GM19043 (cell line): Measurements from ENCODE around the gene PLAC8L1.
"Not testable (repeated sequence)": the region's sequence is repeated elsewhere in the genome, so short reads cannot be mapped to it uniquely, and the experiment has no call there.

Source experiments
- ATAC-seq: cut with Tn5 transposase; IDR thresholded peaks from one replicate; pipeline ENCODE4 v1.9.1; 2021; ENCODE audit warnings: low read depth; ENCODE audit not compliant: unreplicated experiment

The PLAC8L1 gene, protein sequence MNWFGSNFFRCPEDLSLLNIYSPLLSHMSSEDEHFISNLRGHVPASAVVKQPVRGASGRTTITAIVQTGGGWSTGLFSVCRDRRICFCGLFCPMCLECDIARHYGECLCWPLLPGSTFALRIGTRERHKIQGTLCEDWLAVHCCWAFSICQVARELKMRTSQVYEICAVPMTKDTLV

DNA sequence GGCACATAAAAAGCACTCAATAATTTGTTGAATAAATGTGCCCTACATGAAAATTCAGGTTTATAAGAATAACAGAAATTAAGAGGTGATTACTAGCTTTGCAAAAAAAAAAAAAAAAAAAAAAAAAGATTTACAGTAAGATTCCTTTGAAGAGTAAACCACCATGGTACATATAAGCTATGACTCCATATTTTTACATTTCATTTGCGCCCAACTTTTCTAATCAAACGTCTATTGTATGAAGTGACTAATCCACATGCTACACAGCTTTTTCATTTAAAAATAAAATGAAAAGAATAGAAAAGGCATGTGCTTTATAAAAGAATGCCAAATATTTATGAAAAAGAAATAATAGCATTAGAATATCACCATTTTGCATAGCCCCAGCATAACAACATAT is at the start of gene PLAC8L1:
TSS of gene PLAC8L1 (minus strand) at position 101 of the 400 bp plus-strand sequence. CDS start 1,266 bp downstream, outside the sequence.
- no peak for ATAC-seq

DNA sequence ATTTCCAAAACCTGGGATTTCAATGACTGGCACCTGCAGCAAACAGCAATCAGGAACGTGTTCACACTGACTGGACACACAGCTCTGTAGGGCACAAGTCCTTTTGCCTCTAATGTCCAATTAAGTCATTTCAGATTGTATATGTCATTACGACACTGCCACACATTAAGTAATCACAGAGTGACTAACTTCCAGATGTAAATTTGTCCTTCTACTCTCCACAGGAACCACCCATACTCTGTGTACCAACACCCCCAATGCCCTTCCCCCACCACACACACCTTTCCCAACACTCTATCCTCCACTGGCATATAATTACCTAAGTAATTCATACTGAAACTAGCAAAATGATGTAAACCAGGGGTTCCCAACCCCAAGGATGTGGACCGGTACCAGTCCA is 46.6 kb upstream of the PLAC8L1 start:
- ATAC-seq: no peak

DNA sequence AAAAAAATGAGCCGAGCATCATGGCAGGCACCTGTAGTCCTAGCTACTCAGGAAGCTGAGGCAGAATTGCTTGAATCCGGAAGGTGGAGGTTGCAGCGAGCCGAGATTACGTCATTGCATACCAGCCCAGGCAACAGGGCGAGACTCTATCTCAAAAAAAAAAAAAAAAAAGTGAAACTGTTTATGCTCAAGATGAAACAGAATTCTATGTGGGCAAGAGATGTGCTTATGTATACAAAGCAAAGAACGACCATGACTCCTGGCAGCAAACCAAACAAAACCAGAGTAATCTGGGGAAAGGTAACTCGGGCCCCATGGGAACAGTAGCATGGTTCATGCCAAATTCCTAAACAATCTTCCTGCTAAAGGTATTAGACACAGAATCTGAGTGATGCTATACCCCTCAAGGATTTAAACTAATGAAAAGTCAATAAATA is 32.6 kb upstream of the PLAC8L1 start:
- ATAC-seq: no peak

DNA sequence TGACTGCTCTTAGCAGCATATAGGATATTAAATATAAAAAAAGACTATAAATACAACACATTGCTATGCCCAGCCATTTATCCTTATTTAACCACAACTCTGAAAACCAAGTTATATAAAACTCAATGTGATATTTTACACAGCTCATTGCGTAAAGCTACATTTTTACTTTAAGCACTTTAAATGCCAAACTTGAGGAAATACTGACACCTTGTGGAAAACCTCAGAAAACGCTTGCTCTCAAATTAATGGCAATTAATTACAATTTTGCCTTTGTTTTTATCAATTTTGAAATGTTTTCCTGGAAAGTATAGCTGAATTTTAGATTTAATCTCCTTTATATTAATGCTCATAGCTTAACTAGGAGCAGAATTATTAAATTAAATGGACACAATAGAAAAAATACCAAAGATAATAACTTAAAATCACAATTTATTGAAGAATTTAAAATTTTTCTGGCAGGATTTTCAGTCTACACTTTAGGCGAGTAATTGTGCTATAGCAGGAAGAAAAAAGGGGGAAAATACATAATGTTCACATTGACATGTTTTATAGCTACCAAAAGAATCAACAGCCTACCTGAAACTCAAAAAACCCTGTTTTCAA is 25.2 kb upstream of the PLAC8L1 start:
- no peak for ATAC-seq

DNA sequence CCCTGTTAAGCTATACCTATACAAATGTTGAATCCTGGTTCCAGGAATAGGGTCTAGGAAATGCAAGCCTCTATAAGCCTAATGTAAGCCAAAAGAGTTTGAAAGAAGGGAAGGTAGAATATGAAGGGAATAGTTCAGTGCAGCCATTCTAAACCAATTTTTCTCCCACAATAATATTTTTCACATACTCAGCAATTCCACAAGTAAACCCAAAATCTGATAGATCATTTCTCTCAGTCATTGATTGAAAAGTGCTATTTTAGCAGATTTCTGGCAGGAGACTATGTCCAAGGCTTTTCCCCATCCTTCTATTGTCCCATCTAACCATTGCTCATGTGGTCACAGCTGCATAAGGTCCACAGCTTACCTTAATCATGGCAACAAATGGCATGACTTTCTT is 20.7 kb upstream of the PLAC8L1 start:
- no peak for ATAC-seq

DNA sequence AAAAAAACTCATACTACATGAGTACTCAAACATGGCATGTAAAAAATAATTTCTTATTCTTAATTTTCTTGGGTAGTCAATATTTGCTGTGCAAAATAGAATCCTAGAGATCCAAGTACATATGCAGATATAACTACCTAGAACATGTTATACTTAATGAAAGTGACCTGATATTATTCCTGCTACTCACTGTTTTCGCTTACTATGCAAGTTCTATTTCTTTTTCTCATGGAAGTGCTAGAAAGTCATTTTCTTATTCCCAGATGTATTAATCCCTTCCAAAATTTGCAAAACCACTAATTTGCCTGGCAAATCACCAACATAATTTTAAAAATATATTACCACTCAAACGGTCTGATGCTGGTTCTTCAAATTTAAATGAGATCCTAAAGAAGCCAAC is 19.2 kb upstream of the PLAC8L1 start:
- ATAC-seq: no peak

DNA sequence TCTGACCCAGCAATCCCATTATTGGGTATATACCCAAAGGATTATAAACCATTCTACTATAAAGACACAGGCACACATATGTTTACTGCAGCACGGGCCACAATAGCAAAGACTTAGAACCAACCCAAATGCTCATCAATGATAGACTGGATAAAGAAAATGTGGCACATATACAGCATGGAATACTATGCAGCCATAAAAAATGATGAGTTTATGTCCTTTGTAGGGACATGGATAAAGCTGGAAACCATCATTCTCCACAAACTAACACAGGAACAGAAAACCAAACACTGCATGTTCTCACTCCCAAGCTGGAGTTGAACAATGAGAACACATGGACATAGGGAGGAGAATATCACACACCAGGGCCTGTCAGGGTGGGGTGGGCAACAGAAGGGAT is 16.1 kb upstream of the PLAC8L1 start:
- not testable (repeated sequence) for ATAC-seq

DNA sequence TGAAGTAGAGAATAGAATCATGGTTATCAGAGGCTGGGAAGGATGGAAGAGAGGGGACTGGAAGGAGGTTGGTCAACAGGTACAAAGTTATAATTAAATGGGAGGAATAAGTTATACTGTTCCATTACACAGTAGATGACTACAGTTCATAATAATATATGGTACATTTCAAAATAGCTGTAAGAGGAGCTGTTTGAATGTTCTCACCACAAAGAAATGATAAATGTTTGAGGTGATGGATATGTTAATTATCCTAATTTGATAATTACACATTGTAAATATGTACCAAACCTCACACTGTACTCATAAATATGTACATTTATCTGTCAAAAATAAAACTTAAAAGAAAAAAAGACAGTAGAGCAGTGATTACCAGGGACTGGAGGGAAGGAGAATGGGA is 12.9 kb upstream of the PLAC8L1 start:
- ATAC-seq: no peak

DNA sequence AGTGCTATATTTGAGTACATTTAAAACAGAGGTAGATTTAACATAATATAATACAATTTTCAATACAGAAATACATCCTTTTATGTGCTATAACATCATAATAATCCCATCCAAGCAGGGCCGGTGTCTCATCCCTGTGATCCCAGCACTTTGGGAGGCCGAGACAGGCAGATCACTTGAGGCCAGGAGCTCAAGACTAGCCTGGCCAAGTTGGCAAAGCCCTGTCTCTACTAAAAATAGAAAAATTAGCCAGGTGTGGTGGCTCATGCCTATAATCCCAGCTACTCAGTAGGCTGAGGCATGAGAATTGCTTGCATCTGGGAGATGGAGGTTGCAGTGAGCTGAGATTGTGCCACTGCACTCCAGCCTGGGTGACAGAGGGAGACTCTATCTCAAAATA is 11.8 kb upstream of the PLAC8L1 start:
- ATAC-seq: not testable (repeated sequence)

DNA sequence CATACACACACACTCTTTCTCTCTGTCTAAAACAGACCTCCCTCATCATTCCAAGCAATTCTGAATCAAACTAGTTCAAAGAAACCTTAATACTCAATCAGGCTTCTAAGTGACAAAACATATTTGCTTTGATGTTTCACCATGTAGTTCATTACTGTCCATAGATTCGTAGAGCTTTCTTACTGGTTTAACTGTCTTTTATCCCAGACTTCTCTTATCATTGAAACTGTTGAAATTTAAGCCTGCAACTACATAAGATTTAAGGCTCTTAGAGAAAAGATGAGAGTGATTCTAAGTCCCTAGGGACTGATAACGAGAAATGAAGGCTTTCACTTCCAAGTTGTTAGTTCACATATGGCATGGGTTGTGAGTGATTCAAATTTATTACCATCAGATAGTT is 11.0 kb upstream of the PLAC8L1 start:
- ATAC-seq: no peak

DNA sequence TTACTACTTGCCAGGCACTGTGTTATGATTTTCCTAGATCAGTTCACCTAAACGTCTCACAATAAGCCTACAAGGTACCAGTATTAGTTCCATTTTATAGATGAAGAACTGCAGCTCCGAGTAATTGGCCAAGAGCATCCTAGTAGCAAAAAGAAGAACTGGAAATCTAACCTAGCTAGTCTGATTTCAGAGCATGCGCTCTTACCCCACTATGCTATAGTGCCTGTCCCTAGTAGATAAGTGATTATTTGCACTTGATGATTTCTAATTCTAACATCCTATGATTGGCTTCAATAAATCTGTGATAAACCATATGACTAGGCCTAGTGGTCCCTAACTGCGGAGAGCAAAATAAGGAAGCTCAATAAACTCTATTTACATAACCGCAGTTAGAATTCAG is 7.1 kb upstream of the PLAC8L1 start:
- no peak for ATAC-seq

DNA sequence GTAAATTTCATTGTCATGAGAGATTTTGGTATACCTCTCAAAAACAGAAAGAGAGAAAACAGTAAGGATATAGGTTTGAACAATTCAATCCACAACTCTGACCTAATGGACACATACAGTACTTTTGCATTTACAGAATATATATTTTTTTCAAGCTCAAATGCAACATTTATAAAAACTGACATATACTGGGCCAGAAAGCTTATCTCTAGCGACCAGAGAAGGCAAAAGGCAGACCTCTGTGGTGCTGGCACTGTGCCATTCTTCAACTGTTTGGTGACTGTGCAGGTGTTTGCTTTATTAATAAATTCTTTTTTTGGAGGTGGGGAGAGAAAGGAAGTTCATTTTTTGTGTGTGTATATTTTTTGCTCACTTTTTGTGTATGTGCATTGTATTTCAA is 6.0 kb upstream of the PLAC8L1 start:
- no peak for ATAC-seq

DNA sequence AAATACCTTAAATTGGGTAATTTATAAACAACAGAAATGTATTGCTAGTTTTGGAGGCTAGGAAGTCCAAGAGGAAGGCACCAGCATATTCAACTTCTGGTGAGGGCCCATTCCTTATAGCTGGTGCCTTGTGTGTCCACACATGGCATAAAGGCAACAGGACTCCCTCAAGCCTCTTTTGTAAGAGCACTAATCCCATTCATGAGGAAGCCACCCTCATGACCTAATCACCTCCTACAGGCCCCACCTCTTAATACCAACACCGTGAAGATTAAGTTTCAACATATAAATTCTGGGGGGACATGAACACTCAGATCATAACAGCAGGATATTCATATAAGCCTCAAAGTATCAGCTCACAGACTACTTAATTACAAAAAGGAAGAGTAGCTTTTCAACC is 4.0 kb upstream of the PLAC8L1 start:
- no peak for ATAC-seq

DNA sequence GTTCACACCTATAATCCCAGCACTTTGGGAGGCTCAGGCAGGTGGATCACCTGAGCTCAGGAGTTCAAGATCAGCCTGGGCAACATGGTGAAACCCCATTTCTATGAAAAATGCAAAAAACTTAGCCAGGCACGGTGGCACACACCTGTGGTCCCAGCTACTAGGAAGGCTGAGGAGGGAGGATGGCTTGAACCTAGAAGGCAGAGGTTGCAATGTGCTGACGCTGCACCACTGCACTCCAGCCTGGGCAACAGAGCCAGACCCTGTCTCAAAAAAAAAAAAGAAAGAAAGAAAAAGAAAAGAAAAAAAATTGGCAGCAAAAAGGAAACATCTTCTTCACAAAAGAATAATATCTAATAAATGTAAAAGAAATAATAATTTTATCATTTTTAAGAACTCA is 3.5 kb upstream of the PLAC8L1 start:
- ATAC-seq: not testable (repeated sequence)

DNA sequence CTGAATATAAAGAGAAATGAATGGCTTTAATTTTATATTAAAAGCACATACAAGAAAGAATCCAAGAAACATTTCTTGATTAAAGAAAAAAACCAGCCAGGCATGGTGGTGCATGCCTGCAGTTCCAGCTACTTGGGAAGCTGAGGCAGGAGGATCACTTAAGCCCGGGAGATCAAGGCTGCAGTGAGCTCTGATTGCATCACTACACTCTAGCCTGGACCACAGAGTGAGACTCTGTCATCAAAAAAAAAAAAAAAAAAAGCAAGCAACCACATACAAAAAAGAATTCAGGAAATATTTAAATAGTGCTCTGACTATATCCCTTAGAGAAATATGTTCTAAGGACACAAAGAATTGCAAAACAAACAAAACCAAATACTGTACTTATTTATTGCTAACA is 2.5 kb upstream of the PLAC8L1 start:
- no peak for ATAC-seq

DNA sequence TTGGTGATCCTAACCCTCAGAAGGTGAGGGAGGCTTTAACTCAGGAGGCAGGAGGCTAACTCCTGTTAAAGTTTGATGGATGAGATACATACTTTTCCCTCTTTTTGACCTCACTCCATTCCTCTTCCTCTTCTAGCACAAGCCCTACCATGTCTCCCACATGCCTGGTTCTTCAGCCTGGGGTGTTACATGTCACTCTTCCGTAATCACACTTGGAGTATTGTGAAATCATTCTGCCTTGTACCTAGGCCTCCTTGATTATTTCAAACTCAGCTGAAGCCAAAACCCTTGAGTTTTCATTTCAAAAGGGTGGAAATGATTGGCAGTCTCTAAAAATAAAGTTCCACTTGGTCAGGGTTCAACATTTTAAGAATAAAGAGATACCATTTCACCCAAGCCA is 1.8 kb downstream of the PLAC8L1 start:
- no peak for ATAC-seq

DNA sequence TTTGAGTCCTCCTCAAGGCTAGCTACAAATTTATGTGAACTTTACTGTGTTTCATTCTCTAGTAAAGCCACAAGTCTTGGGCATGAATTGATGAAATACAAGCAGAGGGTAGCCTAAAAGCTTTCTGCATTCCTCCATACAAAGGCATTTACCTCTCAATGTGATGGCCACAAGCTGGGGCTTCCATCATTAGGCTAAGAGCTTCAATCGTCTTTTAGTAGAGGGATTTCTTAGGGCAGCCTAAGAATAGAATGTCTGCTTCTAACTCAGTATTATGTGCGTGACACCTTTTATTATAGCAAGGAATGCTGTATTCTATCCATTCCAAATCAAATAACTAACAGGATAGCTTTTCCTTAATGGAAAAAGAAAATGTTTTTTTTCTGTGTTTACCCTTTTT is 3.7 kb downstream of the PLAC8L1 start:
- ATAC-seq: no peak

DNA sequence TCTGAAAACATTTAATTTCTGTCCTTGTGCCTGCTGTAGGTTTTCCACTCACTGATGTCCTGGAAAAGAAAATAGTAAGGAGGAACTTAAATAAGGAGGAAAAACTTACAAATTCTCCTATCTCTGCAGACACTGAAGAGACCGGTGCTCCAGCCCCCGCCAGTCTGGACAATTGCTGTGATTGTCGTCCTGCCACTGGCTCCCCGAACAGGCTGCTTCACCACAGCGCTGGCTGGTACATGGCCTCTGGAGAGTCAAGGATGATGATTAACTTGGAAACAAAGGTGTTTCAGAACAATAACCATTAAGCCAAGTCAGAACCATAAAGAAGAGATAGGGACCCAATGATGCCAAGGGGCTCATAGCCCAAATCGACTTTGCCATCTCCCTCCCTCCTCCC is 7.3 kb downstream of the PLAC8L1 start:
- no peak for ATAC-seq

DNA sequence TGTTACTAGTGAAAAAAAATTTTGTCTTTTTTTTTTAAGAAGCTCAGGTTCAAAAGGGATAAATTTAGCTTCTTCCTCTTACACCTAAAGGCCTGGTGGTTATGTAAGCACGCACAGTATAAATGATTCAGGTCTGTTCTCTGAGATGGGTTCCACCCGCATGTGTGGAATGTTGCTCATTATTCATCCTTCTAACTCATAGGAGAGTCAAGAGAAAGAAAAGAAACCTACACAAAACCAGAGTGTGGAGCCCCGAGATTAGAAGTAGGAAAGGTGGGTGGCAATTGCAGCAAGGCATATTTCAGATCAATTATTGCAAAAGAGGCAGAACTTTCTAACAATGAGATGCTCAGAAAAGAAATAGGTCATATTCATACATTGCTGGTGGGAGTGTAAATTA is 13.5 kb downstream of the PLAC8L1 start:
- no peak for ATAC-seq

DNA sequence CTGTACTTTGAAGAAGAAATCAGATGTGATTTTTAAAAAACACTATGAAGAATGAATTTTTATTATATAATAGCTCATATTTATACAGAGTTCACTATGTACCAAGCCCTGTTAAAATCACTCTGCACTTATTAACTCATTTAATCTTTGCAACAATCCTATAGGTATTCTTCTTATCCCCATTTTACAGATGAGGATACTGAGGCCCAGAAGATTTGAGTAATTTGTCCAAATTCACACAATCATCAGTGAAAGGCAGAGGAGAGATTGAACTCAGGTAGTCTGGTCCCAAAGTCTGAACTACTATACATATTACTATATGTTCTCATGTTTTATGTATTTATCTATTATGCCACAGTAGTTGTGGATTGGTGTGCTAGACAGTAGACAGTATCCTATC is 16.1 kb downstream of the PLAC8L1 start:
- no peak for ATAC-seq

DNA sequence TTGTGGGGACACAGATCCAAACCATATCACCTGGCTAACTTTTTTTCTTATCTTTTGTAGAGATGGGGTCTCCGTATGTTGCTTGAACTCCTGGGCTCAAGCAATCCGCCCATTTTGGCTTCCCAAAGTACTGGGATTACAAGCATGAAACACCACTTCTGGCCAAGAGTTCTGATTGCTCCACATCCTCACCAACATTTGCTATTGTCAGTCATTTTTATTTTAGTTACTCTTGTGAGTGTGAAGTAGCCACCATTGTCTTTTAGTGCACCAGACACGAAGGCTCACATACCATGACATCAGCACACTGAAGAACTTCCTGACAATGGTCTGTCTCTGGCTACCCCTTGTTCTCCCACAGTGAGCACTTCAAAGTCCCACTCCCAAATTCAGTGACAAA is 17.3 kb downstream of the PLAC8L1 start:
- ATAC-seq: no peak

DNA sequence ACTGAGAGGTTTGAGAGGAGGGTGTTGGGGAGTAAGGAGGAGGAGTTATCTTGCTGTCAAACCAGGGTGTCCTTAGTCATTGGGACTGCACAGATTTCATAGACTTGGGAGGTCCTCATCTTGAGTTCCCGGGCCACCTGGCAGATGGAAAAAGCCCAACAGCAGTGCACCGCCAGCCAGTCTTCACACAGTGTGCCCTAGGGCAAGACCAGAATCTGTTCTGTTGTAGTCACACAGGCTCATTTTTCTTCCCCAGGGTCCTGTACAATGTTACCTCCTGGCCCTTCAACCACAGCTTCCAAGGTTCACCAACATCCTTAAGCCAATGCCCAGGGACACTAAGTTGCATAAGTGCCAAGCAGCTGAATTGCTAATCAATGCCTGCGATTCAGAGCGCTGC is 21.0 kb downstream of the PLAC8L1 start:
- ATAC-seq: no peak

DNA sequence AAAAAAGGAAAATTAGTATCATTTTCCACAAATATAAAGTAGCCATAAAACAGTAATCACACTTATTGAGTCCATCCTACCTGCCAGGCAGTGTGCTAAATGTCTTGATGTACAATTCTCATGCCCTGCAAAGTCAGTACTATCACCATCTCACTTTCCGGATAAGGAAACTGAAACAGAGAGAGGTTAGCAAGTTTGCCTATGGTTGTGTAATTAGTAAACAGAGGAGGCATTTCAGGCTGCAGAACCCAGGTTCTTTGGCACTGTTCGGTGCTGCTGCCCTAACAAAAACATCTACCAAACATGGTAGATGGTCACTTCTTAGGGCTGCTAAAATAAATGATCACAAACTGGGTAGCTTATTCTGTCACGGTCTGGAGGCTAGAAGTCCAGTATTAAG is 22.6 kb downstream of the PLAC8L1 start:
- no peak for ATAC-seq
